GM18858 (cell line): ENCODE results near the gene ACTN1.
"Not testable (repeated sequence)": the region's sequence is repeated elsewhere in the genome, so short reads cannot be mapped to it uniquely, and the experiment has no call there.

Experiments
- ATAC-seq: cut with Tn5 transposase; IDR thresholded peaks from one replicate; pipeline ENCODE4 v1.9.1; 2021; ENCODE audit not compliant: unreplicated experiment

Gene ACTN1

DNA sequence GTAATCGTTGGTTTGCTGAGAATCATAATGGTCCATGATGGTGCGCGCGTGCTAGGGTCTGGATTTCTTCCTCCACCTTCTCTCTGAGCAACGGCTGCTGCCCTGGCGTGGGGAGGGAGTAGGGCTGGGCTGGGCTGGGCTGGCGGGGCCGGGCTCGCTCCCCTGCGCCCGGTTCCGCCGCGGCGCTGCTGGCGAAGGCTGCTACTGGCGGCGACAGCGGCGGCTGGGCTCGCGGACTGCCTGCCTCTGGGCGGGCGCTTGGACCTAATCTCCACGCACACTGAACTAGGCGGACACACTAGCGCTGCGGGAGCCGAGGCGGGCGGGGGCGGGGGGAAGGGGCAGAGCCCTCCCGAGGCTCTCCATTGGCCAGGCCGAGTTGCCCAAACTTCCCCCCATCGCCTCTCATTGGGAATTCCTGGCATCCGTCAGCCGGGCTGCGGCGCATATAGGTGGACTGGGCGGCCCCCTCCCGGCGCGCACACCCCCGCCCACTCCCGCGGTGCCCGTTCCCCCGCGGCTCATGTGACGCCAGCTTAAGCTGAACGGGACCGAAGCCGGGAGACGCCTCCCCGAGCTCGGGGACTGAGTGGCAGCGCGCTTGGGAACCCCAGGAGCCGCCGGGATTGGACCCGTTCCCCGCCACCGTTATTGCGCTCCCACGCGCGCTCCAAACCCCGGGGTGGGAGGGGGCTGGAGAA lies at the start of gene ACTN1:
Gene ACTN1, minus strand, starts transcription at position 282 of the 701 bp plus-strand sequence. Its CDS starts 246 bp downstream, at position 36.
- ATAC-seq: no peak

DNA sequence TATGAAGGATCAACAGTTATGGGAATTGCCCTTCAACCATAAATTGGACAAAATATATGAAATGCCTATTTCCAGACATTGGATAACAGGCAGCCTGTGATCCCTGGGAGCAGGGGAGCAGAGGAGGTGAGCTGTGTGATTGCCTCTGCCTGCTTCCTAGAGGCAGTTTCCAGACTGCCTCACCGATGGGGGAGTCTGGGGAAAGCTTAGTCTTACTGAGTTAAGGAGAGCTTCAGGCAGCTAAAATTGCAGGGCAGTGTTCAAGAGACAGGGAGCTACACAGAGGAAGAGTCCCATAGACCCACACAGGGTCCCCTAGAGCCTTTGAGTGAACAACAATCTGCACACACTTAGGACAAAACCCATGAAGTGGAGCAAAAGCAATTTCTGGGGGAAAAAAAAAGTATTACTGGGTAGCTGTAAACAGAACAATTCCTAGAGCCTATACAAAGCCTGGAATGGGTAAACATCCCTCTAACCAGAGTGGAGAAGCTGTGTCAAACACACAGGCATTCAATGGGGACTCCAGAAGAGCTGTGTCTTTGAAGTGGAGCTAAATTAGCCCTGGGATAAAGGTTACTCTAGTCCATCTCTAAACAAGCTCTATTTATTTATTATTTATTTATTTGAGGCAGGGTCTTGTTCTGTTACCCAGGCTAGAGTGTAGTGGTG lies 48.3 kb upstream of the ACTN1 start:
- ATAC-seq: no peak

DNA sequence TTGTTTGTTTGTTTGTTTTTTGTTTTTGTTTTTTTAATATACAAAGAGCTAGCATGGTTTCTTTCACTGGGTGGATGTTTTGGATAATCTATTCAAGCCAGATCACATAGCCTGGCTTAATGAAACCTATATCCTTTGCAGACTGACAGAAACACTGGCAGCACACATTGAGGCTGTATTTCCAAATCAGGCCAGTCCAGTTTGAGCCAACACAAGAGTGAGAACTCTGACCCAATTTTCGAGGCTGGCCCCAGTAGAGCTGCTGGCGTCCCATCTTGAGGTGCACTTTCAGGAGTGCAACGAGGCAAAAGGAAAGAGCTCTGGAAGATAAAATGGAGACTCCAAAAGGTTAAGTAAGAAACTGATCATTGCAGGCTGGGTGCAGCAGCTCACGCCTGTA lies 43.9 kb upstream of the ACTN1 start:
- no peak for ATAC-seq

DNA sequence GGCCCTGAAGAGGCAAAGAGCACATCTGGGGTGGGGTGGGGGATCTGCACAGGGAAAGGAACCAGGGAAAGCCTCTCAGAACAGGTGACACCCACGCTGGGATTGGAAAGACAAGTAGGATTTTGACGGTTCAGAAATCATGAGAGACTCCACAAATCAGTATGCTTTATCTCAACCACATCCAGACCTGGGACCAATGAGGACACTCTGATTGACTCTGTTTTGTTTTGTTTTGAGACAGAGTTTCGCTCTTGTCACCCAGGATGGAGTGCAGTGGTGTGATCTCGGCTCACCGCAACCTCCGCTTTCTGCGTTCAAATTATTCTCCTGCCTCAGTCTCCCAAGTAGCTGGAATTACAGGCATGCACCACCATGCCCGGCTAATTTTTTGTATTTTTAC lies 43.0 kb upstream of the ACTN1 start:
- not testable (repeated sequence) for ATAC-seq

DNA sequence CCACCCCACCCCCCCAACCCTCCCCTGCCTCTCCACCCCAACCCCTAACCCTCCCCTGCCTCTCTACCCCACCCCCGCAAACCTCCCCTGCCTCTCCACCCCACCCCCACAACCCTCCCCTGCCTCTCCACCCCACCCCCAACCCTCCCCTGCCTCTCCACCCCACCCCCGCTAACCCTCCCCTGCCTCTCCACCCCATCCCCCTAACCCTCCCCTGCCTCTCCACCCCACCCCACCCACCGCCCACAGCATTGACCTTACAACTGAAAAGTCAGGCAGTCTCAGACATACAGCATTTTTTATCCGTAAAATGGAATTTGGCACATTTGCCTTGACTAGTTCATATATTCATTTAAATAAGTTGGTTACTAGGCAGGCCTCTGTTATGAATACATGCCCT lies 38.6 kb upstream of the ACTN1 start:
- no peak for ATAC-seq

DNA sequence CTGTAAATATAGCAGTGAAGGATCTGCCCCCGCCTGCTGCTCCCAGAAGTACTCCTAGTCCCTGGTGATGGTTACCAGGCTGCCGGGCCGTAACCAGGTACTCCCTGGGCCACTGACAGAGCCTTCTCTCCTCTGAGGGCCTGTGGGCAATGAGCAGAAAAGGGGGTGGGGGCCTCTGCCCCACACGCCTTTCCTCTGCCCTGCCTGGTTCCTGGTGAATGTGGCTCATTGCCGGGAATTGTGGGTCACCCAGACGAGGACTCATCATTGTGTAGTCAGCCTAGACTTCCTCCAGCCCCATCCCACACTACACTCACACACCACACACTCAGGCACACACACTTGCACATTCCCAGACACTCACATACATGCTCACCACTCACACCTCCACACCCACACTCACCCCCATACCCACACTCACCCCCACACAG lies 35.7 kb upstream of the ACTN1 start:
- no peak for ATAC-seq

DNA sequence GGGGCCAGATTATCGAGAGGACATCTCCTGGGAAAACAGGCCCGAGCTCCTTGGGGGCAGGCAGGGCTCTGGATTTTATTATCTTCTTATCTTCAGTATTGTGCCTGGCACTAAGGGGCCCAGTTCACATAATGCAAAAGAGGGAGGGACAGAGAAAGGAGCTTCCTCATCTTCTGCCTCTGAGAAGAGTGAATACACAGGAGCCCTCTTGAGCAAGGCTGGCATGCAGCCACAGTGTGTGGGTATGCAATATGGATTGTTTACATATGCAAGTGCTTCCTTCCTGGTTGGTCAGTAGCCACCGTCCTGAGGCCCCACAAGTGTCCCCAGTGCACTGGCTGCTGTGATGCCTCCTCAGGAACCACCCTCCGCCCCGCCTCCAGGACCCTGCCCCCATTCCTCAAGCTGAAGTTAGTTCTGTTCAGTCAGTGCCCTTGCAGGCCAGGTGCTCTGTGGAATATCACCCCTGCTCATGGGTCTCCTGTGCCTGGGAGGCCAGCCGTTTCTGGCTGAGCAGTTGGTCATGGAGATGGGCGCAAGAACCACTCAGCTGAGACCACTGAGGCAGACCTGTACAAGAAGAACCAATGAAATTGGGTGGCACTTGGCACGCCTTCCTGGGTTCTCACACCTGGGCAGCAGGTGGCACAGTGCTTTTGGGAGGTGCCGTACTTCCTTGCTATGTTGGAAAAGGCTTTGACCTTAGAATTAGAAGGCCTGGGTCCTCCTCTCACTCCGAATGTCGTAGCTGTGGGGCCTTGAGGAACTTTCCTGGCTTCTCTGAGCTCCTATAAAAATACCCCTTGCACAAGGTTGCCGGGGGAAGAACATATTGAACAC lies 35.1 kb upstream of the ACTN1 start:
- no peak for ATAC-seq

DNA sequence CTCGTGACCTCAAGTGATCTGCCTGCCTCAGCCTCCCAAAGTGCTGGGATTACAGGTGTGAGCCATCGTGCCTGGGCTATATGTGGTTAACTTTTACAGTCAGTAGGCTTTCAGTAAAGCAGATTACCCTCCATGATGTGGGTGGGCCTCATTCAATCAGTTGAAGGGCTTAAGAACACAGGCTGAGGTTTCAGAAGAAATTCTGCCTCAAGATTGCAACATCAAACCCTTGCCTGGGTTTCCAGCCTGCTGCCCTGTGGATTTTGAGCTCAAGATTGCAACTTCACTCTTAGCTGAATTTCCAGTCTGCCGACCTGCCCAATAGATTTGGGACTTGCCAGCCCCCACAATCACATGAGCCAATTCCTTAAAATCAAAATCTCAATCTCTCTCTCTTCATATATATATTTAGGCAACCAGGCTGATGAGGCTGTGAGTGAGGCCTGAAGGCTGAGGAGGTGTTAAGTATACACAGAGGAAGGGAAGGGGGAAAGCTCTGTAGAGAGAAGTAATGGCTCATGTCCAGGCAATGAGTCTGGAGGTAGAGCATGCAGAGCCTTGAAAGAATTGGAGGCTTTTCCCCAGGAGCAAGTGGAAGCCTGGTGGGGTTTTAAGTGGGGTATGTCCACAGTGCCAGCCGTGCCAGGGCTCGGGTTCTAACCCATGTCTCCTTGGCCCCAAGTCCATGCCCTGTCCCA lies 33.3 kb upstream of the ACTN1 start:
- no peak for ATAC-seq

DNA sequence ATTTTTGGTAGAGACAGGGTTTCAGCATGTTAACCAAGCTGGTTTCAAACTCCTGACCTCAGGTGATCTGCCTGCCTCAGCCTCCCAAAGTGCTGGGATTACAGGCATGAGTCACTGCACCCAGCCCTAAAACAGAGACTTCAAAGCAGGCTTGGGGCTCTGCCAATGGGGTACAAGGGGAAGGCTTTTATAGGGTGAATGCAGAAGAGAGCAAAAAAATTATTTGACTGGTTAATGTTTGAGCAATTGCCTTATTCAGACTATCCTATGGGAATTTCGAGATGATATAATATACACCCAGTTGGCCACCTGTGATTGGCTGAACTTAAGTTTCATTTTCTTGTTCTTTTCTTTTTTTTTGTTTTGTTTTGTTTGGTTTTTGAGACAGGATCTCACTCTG lies 31.5 kb upstream of the ACTN1 start:
- no peak for ATAC-seq

DNA sequence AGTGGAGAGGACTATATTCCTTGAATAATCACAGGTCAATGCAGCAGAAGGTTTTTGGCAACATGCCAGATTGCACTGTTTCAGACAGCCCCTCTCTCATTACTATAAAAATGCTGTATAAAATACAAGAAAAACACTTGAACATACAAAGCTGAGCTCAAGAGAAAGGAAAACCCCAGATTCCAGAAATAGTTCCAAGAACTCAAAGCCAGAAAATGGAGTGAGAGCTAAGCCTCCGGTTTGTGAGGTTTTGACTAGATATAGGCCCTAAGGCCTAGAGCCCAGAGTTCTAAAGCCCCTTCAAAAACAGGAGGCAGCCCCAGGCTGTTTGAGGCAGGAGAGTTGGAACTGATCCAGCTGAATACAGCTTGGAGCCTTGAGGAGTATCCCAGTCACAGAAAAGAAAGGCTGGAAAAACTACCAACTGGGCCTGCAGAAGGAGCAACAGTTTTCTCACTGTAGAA lies 29.4 kb upstream of the ACTN1 start:
- no peak for ATAC-seq

DNA sequence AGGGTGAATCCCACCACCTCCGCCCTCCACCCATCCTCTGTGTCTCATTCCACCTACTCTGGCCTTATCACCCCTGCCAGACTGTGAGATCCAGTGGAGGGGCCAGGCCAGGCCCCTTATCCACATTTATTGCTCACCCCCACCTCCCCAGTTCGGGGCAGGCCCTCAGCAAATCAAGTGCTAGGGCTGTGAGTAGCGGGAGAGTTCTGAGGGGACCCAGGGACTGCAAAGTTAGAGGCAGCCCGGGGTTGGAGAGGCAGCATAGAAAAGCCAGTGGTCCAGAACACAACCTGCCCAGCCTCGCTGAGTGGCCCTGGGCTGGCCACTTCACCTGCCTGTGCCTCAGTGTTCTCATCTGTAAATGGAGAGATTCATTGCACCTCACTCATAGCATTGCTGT lies 27.2 kb upstream of the ACTN1 start:
- no peak for ATAC-seq

DNA sequence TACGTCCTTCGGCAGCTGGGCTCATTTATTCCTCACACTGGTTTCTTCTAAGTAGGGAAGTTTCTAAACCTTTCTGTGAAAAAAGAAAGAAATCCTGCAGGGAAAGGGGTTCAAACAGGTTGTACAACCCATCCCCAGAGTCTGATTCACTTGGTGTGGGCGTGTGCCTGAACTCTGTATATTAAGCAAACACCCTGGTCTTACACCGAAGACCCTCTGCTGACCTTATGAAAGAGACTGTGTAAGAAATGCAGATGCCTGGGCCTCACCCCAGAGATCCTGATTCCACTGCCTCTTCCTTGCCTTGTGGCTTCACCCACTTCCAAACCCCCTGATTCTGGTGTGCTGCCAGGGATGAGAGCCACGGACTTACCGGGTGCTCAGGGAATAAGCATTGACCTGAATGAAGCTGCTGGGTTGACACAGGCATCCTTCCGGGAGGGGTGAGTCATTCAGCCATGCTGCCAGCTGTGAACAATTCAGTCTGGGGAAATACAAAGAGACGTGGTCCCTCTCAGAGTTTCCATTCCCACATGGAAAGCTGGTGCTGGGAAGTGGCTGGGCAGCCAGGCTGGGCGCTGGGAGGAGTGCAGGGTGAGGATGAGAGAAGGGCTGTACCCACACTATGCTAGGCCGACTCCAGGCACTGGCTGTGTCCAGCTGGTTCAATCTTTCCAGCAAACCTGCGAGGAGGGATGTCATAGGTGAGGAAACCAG lies 26.5 kb upstream of the ACTN1 start:
- ATAC-seq: no peak

DNA sequence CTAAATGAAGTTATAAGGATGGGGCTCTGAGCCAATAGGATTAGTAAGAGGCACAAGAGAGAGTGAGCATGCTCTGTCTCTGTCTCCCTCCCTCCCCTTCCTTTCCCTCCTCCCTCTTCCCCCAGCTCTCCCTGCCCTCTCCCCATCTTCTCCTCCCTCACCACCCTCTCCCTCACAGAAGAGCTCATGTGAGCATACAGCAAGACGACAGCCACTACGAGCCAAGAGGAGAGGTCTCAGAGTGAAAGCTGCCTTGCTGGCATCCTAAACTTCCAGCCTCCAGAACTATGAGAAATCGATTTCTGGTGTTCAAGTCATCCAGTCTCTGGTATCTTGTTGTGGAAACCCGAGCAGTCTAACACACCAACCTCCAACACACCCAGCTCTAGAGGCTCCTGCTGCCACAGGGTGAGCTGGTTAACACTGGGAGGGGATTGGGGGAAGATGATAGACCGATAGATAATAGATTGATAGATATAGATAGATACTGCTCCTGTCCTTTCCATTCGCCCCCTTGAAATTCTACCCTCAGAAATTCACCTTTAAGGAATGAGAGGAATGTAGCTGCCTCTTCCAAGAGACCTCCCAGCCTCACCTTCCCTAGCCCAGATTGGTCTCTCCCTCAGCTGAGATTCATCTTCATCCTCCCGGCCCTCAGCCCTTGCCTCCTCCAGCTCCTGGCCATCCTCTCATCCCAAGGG lies 25.8 kb upstream of the ACTN1 start:
- ATAC-seq: no peak

DNA sequence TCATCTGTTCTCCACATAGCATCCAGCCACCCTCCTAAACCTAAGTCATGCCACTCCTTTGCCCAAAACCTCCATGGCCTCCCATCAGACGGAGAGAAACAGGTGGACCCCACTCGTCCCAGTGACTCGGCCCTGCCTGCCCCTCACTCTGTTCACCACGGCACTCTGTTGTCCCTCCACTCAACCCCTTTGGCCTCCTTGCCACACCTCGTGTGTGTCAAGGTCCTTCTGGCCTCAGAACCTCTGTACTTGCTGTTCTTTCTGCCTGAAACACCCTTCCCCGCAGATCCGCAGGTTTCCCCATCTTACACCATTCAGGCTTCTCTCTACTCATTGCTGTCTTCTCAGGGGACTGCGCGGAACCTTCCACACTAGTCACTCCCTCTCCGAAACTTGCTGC lies 24.5 kb upstream of the ACTN1 start:
- no peak for ATAC-seq

DNA sequence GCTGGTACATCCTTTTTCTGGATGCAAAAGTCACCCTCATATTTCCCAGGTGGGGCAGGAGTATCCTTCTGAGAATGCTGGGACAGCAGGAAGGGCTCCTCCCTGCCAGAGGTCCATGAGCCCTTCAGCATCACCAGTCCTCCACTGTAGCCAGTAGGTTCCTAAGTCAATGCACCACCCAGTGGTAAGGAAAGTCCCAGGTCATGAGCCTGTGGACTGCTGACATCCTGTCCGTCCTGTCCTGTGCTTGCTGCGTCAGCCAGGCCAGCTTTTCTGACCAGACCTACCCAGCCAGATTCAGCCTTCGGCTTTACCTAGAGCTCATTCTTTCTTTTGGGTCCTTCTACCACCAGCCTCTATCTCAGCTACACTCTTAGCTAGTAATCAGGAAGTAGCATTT lies 23.0 kb upstream of the ACTN1 start:
- ATAC-seq: no peak

DNA sequence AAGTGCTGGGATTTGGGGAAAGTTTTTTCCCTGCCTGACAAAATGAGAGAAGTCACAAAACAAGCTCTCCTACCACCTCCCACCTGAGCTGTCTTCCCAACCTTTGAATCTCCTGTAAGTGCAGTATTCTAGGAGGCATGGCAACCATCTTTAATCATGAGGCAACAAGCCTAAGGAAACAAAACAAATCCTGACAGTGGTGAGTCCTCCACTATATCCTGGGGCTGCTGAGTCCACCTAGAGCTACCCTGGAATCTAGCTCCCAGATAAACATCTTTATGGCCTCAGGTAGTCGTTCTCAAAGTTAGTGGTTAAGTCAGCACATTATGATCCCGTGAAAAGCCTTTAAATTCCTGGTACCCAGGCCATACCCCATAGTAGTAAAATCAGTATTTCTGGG lies 22.3 kb upstream of the ACTN1 start:
- ATAC-seq: no peak

DNA sequence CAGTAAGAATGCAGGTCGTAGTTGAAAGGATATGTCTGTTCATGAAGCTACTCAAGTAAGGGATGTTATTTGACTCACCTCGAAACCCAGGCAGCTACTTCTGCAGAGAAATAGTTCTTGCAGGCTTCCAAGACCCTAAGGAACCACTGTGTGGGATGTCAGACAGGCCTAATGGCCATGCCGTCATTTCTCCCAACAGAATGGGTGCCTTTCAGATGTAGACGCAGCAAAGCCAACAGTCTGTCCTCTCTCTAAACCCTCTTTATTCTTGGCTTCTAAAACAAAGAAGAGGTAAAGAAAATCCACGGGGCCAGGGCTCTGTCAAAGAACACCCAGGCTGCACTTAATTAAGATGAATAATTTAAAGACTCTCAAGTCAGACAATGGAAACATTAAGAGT lies 19.0 kb upstream of the ACTN1 start:
- ATAC-seq: no peak

DNA sequence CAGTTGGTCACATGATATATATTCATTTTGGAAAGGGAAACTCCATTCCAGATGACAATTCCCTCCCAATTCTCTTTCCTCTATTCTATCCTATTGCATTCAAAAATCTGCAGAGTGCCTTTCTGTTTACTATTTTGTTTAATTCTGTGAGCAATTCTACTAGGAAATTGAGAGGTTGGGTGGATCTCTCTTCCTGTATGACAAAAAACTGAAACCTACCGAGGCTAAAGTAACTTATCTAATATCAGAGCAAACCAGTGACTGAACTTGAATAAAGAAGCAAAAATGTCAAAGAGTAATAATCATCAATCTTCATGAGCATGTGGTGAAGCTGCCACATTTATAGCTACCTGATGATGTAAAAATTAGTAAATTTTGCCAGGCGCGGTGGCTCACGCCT lies 16.6 kb upstream of the ACTN1 start:
- no peak for ATAC-seq

DNA sequence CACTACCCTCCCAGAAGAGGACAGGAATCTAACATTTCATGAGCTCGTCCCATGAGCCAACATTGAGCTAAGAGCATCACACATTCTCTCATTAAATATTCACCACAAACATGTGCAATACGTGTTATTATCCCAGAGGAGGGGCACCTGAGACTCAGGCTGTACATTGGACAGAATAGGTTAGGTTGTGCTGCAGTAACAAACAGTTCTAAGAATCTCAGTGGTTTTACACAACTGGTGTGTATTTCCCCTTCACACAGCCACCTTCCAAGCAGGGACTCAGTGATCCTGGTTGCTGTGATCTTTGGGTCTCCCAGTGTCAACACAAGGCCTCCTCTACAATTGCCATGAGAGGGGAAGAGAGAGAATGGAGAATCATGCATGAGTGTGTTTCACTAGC lies 15.0 kb upstream of the ACTN1 start:
- no peak for ATAC-seq

DNA sequence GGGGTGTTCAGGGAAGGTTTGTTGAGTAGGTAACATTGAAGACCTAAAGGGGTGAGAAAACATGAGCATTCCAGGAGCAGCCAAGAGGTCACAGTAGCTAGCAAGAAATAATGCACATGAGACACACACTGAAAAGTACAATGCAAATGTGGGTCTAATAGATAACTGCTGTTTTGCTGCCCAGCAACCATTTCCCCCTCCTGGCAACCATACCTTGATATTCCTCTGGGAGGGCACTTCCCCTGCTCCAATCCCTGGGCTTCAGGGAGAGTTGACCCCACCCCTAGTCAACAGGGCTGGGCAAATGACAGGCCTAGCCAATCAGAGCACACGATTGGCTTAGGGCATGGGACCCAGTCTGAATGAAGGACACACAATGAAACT lies 8.5 kb upstream of the ACTN1 start:
- ATAC-seq: no peak
